Cardiac fibroblast (primary cell): ENCODE data around the gene CDX4.
"Not testable (repeated sequence)": the region's sequence is repeated elsewhere in the genome, so short reads cannot be mapped to it uniquely, and the experiment has no call there.

Experiments used
- DNase-seq, 2 donors: peaks; one replicate each; pipeline versions ENCODE4 v3.0.0 to v3.0.0-alpha.2; 2010; ENCODE audit warnings: low read depth in 2 of 2
- H3K4me3 ChIP-seq, 2 donors: replicated peaks in 1 of 2; 1 replicate in 1 of 2; 2 replicates in 1 of 2; pipeline ENCODE4 v1.5.1; 2011; ENCODE audit warnings: low read depth in 2 of 2, low read length in 2 of 2, mild to moderate bottlenecking in 2 of 2, moderate library complexity in 1 of 2
- TF ChIP-seq, protein P1 (sequence below): IDR thresholded peaks from one replicate; pipeline ENCODE4 v1.5.1; 2011; ENCODE audit warnings: low read depth, mild to moderate bottlenecking, low read length, inconsistent platforms

CDX4 gene

GRCh38 chrX:73448379-73448778 lies 1.5 kb downstream of the CDX4 start:
- TF ChIP-seq, protein P1, sequence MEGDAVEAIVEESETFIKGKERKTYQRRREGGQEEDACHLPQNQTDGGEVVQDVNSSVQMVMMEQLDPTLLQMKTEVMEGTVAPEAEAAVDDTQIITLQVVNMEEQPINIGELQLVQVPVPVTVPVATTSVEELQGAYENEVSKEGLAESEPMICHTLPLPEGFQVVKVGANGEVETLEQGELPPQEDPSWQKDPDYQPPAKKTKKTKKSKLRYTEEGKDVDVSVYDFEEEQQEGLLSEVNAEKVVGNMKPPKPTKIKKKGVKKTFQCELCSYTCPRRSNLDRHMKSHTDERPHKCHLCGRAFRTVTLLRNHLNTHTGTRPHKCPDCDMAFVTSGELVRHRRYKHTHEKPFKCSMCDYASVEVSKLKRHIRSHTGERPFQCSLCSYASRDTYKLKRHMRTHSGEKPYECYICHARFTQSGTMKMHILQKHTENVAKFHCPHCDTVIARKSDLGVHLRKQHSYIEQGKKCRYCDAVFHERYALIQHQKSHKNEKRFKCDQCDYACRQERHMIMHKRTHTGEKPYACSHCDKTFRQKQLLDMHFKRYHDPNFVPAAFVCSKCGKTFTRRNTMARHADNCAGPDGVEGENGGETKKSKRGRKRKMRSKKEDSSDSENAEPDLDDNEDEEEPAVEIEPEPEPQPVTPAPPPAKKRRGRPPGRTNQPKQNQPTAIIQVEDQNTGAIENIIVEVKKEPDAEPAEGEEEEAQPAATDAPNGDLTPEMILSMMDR, result no peak
- no peak overlapping the region for H3K4me3 ChIP-seq
- no peak for DNase-seq

DNA sequence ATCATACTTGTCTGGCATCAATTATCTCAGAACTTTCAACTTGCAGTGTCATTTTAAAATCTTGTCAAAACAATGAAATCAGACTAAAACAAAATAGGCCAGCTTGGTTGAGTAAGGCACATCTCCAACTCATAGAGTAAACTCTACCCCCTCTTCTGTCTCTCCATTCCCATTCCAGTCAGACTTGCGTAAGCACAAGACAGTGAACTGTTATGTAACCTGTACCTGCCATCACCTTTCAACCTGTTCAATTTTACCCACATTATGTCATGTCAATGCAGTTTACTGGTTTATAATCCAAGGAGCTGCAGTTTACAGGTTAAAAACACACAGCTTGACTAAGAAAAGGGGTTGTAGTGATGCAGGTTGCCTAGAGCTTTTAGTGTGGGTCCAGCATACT lies 8.3 kb downstream of the CDX4 start:
- DNase-seq, result no peak
- no peak overlapping the region for H3K4me3 ChIP-seq
- TF ChIP-seq, protein P1, result no peak

- peak in 1 of 2 donors; percentile 0 for DNase-seq
- H3K4me3 ChIP-seq, result no peak overlapping the region
- TF ChIP-seq, protein P1, result no peak
Measured at GRCh38 chrX:73457306-73457705, 10.5 kb downstream of the CDX4 start.

- no peak for DNase-seq
- TF ChIP-seq, protein P1, result no peak
- H3K4me3 ChIP-seq, result no peak overlapping the region
Measured at GRCh38 chrX:73468376-73468775, 21.5 kb downstream of the CDX4 start.

GRCh38 chrX:73478961-73479360 lies 32.1 kb downstream of the CDX4 start:
- DNase-seq, result no peak
- TF ChIP-seq, protein P1, result no peak
- H3K4me3 ChIP-seq, result no peak overlapping the region

DNA sequence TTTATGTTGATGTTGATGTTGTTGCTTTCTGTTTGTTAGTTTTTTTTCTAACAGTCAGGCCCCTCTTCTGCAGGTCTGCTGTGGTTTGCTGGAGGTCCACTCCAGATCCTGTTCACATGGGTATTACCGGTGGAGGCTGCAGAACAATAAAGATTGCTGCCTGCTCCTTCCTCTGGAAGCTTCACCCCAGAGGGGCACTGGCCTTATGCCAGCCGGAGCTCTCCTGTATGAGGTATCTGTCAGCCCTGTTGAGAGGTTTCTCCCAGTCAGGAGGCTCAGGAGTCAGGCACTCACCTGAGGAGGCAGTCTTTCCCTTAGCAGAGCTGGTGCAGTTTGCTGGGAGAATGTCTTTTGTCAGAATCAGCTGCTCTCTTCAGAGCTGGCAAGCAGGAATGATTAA lies 34.7 kb downstream of the CDX4 start:
- TF ChIP-seq, protein P1, result no peak
- DNase-seq, result no peak
- H3K4me3 ChIP-seq, result no peak overlapping the region

- no peak overlapping the region for H3K4me3 ChIP-seq
- DNase-seq, result no peak
- TF ChIP-seq, protein P1, result no peak
Measured at GRCh38 chrX:73490661-73491060, 43.8 kb downstream of the CDX4 start.

GRCh38 chrX:73492178-73492577 lies 45.3 kb downstream of the CDX4 start:
- DNase-seq, H3K4me3 ChIP-seq: not testable (repeated sequence)
